GM12891 (cell line): ENCODE measurements around the gene ECT2.
A peak's percentile ranks its signal among the peaks of the same experiment; 100 is the strongest.
"Not testable (repeated sequence)": the region's sequence is repeated elsewhere in the genome, so short reads cannot be mapped to it uniquely, and the experiment has no call there.

Experiments
- DNase-seq: peaks from one replicate; pipeline ENCODE4 v3.0.0; 2011; ENCODE audit warnings: low spot score; ENCODE audit not compliant: insufficient read length
- FAIRE-seq: peaks from 2 replicates; lab custom pipeline; 2011; peaks lifted over from hg19 to GRCh38; lab: Jason Lieb, UNC
- PAX5 ChIP-seq: IDR thresholded peaks from 2 replicates; pipeline ENCODE4 v1.6.1; 2011; ENCODE audit warnings: low read length, moderate library complexity, mild to moderate bottlenecking; ENCODE audit not compliant: insufficient read depth, severe bottlenecking
- POLR2A ChIP-seq: IDR thresholded peaks from 2 replicates; pipeline ENCODE4 v1.6.1; 2011; ENCODE audit warnings: low read depth, low read length, control low read depth
- POLR2AphosphoS5 ChIP-seq: IDR thresholded peaks from 2 replicates; pipeline ENCODE4 v1.6.1; 2011; ENCODE audit warnings: low read depth, low read length, control low read depth
- POU2F2 ChIP-seq: IDR thresholded peaks from 2 replicates; pipeline ENCODE4 v1.6.1; 2011; ENCODE audit warnings: low read depth, mild to moderate bottlenecking, control low read depth, low read length, moderate library complexity
- SPI1 ChIP-seq: IDR thresholded peaks from 2 replicates; pipeline ENCODE4 v1.6.1; 2011; ENCODE audit warnings: low read depth, low read length, control low read depth
- TAF1 ChIP-seq: IDR thresholded peaks from 2 replicates; pipeline ENCODE4 v1.6.1; 2011; ENCODE audit warnings: low read depth, low read length, control low read depth

ECT2 gene

DNA sequence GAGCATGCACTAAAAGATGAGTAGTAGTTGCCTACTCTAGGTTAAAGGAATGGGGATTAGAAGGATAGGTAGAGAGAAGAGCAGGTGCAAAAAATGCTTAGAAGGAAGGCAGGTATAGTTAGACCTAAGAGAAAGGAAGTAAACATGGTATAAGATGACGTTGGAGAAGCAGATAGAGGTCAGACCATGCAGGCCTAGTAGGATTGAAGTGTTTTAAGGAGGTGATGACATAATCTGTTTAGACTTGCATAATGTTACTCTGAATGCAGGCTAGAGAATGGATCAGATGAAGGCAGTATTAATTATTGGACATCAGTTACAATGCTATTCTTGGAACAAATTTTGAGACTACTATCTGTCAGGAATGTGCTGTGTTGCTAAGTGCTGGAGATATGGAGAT is 11.1 kb upstream of the ECT2 start:
- DNase-seq = no peak
- no peak for FAIRE-seq
- TF ChIP-seq TAF1 (no peak), POLR2A (no peak), PAX5 (no peak), SPI1 (no peak), POU2F2 (no peak), POLR2AphosphoS5 (no peak)

GRCh38 chr3:172746475-172746874 is 4.1 kb upstream of the ECT2 start:
- no peak for FAIRE-seq
- no peak for DNase-seq

DNA sequence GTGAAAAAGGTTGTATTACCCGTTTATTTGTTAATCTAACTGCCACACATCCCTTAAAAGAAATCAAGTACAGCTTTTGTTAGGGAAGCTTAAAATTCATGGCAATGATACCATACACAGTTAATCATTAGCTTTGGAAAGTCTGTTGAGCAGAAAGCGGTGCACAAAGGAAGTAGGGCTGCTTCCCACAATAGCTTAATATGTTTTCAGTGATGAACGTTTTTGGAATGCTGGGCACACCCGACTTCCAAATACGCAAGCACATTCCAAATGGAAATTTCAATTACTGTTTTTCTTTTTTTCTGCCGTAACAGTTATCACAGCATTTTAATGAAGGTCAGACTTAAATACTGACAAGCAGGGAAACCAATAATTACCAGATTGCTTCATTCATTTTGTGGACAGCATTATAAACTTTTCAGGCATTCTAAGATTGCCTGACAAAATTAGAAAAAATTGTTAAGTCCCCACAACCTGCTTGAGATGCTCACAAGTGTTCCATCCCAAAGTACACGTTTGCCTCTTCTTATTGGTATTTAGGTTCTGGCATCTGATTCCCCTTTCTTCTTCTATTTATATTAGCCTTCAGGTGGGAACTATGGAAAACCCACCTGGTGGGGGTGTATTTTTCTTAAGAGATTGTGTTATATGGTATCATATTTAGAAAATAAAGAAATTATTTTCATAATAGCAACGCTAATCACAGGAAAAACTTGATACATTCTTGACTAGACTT is 1.1 kb upstream of the ECT2 start:
- TF ChIP-seq SPI1 (no peak), TAF1 (no peak), POLR2AphosphoS5 (no peak), POLR2A (no peak), POU2F2 (no peak), PAX5 (no peak)
- DNase-seq (no peak), FAIRE-seq (no peak)

More at GRCh38 chr3:172746475-172746874, 4.1 kb upstream of the ECT2 start:
- TF ChIP-seq SPI1 = no peak
- no peak for TF ChIP-seq POLR2A
- no peak for TF ChIP-seq POLR2AphosphoS5
- no peak for TF ChIP-seq TAF1
- no peak for TF ChIP-seq PAX5
- no peak for TF ChIP-seq POU2F2

DNA sequence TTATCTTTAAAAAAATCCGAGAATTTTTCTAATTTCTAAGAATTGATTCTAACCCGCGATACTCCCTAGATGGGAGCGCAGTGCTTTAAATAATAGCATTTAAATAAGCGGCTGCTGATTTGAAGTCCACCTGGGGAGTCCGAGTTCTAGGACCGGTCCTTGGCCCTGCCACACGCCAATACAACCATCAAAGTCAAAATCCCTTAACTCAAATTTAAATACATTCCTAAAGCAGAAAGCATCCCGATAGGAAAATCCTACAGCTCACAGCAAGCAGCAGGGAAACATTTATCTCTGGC is 508 bp upstream of the ECT2 start:
- no peak for TF ChIP-seq PAX5
- no peak for TF ChIP-seq SPI1
- TF ChIP-seq POLR2A = no peak
- no peak for TF ChIP-seq TAF1
- no peak for TF ChIP-seq POLR2AphosphoS5
- TF ChIP-seq POU2F2 = no peak
- no peak for DNase-seq
- no peak for FAIRE-seq

- FAIRE-seq (peak; percentile 66), DNase-seq (no peak)
- TF ChIP-seq SPI1 (no peak), TAF1 (no peak), POU2F2 (no peak), PAX5 (no peak), POLR2A (no peak), POLR2AphosphoS5 (no peak)
Observed at GRCh38 chr3:172751175-172751704, 714 bp downstream of the ECT2 start.

GRCh38 chr3:172752651-172753050 is 2.1 kb downstream of the ECT2 start:
- DNase-seq (no peak), FAIRE-seq (no peak)
- no peak for TF ChIP-seq TAF1
- TF ChIP-seq POU2F2 = no peak
- no peak for TF ChIP-seq POLR2AphosphoS5
- no peak for TF ChIP-seq POLR2A
- no peak for TF ChIP-seq PAX5
- TF ChIP-seq SPI1 = no peak

- no peak for DNase-seq
- TF ChIP-seq POLR2AphosphoS5 (no peak), POLR2A (no peak), POU2F2 (no peak), SPI1 (no peak), PAX5 (no peak), TAF1 (no peak)
- no peak for FAIRE-seq
Observed at GRCh38 chr3:172753125-172753524, 2.6 kb downstream of the ECT2 start.

GRCh38 chr3:172760416-172760815 is 9.9 kb downstream of the ECT2 start:
- DNase-seq, FAIRE-seq: not testable (repeated sequence)

DNA sequence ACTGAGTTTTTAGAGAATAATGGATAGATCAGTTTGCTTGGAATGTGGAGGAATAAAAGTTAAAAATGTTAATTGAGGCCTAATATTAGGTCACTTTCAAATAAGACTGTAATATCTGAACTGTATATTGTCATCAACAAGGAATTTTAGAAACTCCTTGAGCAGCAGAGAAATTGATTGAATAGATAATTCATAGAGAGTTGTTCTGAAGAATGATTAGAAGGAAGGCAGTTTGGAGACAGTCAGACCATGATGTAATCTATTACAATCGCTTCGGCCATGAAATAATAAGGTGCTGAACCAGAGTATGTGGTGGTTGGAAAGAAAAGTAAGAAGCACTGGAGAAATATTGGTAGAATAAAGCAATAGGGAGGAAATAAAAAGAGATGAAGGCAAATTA is 15.7 kb downstream of the ECT2 start:
- FAIRE-seq = no peak
- no peak for DNase-seq
- TF ChIP-seq PAX5 = no peak
- TF ChIP-seq TAF1 = no peak
- no peak for TF ChIP-seq SPI1
- TF ChIP-seq POLR2A = no peak
- TF ChIP-seq POU2F2 = no peak
- TF ChIP-seq POLR2AphosphoS5 = no peak

GRCh38 chr3:172766718-172767405 is 16.3 kb downstream of the ECT2 start:
- FAIRE-seq = no peak

More at GRCh38 chr3:172766718-172767405, 16.3 kb downstream of the ECT2 start:
- TF ChIP-seq PAX5 = no peak
- no peak for TF ChIP-seq POLR2AphosphoS5
- TF ChIP-seq POU2F2 = no peak
- TF ChIP-seq SPI1 = no peak
- no peak for TF ChIP-seq TAF1
- no peak for TF ChIP-seq POLR2A
- no peak for DNase-seq
